ENCODE measurements around the gene PTPN11. TPM values are rescaled to one million over a fixed set of nuclear protein-coding genes. Genes with fewer than 3 reads are reported as not detected.
A peak's percentile ranks its signal among the peaks of the same experiment; 100 is the strongest.
"Not testable (repeated sequence)": the region's sequence is repeated elsewhere in the genome, so short reads cannot be mapped to it uniquely, and the experiment has no call there.

PTPN11 gene
- 100 to 1,000 TPM in 1 of 2 donors, 10 to 100 TPM in 1; 94.0 to 125 TPM for total RNA-seq
- long read RNA-seq, full-length matches to known transcripts: 15 of 55 reads
- long read RNA-seq, partial matches to known transcripts: 15 of 55 reads
- long read RNA-seq, other reads (novel, unspliced or antisense): 25 of 55 reads

DNA sequence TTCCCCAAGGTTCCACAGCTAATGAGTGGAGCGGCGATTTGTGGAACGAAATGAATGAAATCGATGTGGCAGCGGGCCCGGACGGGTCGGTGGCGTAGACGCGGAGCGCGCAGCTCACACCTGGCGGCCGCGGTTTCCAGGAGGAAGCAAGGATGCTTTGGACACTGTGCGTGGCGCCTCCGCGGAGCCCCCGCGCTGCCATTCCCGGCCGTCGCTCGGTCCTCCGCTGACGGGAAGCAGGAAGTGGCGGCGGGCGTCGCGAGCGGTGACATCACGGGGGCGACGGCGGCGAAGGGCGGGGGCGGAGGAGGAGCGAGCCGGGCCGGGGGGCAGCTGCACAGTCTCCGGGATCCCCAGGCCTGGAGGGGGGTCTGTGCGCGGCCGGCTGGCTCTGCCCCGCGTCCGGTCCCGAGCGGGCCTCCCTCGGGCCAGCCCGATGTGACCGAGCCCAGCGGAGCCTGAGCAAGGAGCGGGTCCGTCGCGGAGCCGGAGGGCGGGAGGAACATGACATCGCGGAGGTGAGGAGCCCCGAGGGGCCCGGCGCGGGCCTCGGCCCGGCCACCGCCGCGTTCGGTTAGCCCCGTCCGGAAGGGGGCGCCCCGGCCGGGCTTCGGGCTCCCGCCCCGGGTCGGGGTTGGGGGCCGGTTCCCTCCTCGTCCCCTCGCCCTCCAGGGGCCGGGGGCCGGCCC, at the start of gene PTPN11:
TSS of gene PTPN11 (plus strand) at position 340 of the 689 bp plus-strand sequence. CDS start at position 505, 165 bp downstream.
- peak; percentile 89 for DNase-seq
- peak; percentile 93 to 96 for ATAC-seq
- intact Hi-C loops (cut with DNase I): no loop called here

DNA sequence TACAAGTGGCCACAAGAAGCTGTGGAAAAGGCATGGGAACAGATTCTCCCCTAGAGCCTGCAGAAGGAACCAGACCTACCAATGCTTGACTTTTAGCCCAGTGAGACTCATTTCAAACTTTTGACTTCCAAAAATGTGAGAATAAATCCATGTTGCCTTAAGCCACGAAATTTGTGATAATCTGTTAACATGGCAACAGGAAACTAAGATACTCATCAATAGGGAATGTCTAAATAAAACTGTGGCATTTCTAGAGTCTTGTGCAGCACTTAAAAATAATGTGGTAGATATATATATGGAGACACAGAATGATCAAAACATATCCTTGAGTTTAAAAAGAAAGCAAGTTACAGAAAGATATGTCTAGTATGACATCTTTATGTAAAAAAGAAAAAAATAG, 48.5 kb upstream of the PTPN11 start:
- DNase-seq: no peak
- ATAC-seq: no peak
- intact Hi-C loops (cut with DNase I): loop anchor here in 1 of 2 donors (10.0 kb wide), 1 partner anchor 55 kb away; no protein-coding TSS in a partner anchor

DNA sequence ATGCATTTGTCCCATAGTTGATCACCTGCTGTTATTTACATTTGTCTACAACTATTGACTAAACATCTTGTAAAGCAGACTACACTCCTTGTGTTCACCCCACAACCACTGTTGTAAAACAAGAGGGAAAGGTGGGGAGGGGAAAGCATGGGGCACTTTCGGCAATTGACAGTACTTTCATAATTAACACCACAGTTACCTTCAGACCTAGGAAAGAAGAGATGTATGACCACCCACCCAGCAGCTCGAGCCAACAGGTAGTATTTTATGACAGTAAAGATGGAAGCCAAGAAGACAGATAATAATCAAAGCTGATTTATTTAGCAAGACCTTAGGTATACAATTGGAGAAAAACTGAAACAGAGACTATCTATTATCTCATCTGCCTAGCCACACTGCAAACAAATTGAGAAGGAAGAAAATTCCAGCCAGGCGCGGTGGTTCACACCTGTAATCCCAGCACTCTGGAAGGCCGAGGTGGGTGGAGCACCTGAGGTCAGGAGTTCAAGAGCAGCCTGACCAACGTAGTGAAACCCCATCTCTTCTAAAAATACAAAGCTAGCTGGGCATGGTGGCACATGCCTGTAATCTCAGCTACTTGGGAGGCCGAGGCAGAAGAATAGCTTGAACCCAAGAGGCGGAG, 47.8 kb upstream of the PTPN11 start:
- intact Hi-C loops (cut with DNase I): loop anchor here in 1 of 2 donors (10.0 kb wide), 1 partner anchor 56 kb away; no protein-coding TSS in a partner anchor
- no peak for ATAC-seq
- DNase-seq: no peak

DNA sequence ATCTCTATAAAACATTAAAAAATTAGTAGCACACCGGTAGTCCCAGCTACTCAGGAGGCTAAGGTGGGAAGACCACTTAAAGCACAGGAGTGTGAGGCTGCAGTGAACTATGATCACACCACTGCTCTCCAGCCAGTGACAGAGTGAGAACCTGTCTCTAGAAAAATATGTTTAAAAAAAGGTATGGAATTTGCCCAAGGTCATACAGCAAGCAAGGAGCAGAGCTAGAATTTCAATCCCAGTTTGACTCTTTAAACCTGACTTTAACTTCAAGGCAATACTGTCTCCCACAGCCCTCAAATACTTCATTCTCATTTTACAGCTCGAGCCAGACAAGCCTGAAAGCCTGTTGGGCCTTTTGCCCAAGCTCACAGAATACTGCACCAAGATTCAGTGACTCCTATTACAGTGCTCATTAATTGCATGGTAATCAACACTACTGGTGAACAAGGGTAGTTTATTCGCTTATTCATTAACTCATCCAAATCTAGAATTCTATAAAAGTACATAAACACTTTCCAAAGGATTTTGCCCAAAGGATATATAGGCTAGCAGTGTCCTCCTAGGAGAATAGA, 44.5 kb upstream of the PTPN11 start:
- ATAC-seq: no peak
- DNase-seq: no peak
- intact Hi-C loops (cut with DNase I): loop anchor here in 1 of 2 donors (10.0 kb wide), 1 partner anchor 59 kb away; no protein-coding TSS in a partner anchor

DNA sequence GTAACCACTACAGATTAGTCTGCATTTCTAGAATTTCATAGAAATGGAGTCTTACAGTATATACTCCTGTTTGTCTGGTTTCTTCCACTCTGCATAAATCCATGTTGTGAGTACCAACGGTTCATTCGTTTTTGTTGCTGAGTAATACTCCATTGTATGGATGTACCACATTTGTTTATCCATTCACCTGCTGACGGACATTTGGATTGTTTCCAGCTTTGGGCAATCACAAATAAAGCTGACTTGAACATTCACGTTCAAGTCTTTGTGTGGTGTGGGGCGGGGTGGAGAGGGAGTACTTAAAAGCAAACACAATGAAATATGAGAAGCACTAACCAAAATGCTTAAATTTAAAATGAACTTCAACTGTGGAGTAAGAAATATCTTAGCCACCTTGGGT, 43.6 kb upstream of the PTPN11 start:
- ATAC-seq: no peak
- intact Hi-C loops (cut with DNase I): loop anchor here in 1 of 2 donors (10.0 kb wide), 1 partner anchor 60 kb away; no protein-coding TSS in a partner anchor

DNA sequence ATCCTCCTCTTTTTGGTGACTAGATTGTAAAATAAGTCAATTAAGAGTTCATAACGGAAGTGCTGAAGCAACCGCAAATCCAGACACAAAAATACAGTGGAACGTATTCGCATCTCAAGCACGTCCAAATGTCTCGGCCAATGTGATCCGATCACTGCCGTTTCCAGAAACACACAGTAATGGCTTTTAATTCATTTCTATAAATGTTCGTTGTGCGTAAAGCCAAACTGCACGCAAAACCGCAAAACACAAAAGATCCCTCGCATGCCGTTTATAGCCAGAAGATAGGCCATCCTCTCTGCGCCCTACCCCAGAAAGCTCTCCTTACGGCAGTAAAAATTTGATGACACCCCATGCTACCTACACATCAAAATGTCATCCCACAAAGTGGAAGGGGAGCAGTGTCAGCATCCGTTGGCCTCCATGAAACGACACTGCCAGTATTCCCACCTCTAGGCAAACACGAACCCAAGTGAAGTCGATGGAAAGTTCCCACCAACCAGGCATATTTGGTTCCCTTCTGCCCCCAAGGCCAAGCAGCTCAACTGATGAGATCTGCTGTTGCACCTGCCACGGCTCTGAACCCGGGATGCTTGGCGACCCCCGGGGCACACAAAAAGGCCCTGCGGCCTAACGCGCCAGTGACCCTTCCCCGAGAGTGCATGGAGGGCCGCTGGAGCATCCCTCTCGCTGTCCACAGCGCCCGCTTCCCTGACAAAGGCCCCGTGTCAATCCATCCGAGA, 37.9 kb upstream of the PTPN11 start:
- intact Hi-C loops (cut with DNase I): loop anchor here in 1 of 2 donors (10.0 kb wide), 2 partner anchors 86 to 186 kb away; no protein-coding TSS in a partner anchor
- no peak for DNase-seq
- ATAC-seq: no peak

More for the DNA sequence above, 43.6 kb upstream of the PTPN11 start:
- no peak for DNase-seq

DNA sequence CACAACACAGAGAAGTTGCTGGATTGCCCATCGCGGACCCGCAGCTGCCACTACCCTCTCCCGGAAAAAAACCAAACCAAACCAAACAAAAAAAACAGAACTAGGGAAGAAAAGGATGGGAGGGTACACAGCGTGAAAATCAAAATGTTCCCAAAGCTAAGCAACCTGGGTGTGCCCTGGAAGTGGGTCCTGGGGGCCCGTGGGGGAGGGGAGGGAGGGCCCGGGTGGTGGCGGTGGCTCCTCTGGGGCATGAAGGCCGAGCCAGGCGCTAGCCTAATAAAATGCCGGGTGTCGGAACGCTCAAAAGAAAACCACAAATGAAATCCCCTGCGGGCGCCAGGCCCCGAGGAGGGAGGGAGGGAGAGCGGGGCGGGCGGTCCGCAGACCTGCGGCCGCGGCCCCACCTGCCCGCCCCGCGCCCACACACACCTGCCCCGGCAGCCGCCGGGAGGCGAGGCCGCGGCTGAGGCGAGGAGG, 37.3 kb upstream of the PTPN11 start:
- peak; percentile 29 for DNase-seq
- ATAC-seq: peak; percentile 28 to 49

DNA sequence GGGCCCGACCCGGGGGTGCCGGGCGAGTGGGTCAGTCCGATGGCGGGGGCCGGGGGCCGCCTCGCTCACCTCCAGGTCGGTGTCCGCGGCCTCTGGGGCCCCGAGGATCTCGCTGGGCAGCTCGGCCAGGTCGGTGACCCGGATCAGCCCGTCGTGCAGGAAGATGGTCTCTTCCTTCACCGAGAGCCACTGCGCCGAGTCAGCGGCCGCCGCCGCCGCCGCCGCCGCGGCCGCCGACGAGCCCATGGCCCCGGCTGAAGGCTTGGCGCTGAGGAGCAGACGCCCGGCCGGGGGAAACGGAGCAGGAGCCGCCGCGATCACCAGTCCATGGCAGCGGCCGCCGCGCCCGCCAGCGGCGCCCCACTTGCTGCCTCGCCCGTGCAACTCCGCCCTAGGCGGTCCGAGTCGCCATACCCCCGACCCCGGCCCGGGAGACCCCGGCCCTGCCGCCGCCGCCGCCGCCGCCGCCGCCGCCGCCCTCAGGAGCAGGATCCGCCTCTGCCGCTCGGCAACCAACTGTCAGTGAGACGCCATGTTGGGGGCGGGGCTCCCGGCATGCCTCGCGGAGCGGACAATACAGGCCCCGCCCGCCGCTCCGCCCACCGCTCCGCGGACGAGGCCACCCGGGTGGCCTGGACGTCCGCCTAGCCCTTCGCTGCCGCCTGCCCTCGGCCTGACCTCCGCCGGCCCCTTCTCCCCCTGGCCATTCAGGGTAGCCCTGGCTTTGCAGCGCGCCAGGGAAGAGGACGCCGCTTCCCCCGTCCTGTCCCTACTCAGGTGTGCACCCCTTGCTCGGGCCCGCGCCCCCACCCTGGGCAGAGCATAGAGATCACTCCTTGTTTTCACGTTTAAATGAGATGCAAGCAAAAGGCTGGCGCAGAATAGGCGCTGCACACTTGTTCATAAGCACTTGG, 36.6 kb upstream of the PTPN11 start, which contains the start of gene HECTD4:
TSS of gene HECTD4 (minus strand) at position 549 of the 914 bp plus-strand sequence. CDS start at position 246, 303 bp downstream.
- ATAC-seq: peak; percentile 99

More for the DNA sequence above, 37.3 kb upstream of the PTPN11 start:
- intact Hi-C loops (cut with DNase I): loop anchor here in 1 of 2 donors (10.0 kb wide), 2 partner anchors 87 to 187 kb away; no protein-coding TSS in a partner anchor

DNA sequence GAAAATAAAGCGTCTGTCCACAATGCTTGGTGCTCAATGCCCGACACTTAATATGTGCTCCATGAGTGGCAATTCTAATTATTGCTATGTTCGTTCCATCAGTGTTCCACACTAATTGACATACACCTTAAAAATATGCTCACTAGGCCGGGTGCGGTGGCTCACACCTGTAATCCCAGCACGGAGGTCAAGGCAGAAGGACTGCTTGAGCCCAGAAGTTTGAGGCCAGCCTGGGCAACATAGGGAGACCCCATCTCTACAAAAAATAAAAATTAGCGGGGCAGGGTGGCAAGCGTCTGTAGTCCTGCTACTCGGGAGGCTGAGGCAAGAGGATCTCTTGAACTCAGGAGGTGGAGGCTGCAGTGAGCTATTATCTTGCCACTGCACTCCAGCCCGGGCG, 35.9 kb upstream of the PTPN11 start:
- intact Hi-C loops (cut with DNase I): loop anchor here in 1 of 2 donors (10.0 kb wide), 2 partner anchors 88 to 188 kb away; no protein-coding TSS in a partner anchor
- DNase-seq (no peak), ATAC-seq (no peak)

More for the DNA sequence above, 36.6 kb upstream of the PTPN11 start, which contains the start of gene HECTD4:
- peak; percentile 99 for DNase-seq
- intact Hi-C loops (cut with DNase I): loop anchor here in 1 of 2 donors (10.0 kb wide), 2 partner anchors 87 to 187 kb away; no protein-coding TSS in a partner anchor

DNA sequence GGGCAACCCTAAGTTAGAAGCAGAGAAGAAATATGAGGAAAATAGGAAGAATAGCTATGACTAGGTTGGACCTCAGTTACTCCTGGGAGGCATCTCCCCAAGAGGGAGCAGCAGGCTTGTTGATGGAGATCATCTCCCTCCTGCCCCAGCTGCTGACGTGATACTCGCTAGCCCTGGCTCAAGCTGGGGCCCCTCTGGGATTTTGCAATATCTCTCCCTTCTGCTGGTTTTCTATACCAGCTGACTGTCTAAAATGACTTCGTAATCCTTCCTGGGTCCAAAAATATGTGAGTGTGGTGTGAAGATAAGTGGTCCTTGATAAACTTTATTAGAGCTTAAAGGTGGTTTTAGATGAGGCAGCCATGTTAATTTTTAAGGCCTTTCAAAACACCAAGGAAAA, 32.0 kb upstream of the PTPN11 start:
- intact Hi-C loops (cut with DNase I): loop anchor here (5.0 to 10.0 kb wide), 4 partner anchors 92 to 192 kb away; no protein-coding TSS in a partner anchor
- ATAC-seq: no peak
- DNase-seq: peak; percentile 35

DNA sequence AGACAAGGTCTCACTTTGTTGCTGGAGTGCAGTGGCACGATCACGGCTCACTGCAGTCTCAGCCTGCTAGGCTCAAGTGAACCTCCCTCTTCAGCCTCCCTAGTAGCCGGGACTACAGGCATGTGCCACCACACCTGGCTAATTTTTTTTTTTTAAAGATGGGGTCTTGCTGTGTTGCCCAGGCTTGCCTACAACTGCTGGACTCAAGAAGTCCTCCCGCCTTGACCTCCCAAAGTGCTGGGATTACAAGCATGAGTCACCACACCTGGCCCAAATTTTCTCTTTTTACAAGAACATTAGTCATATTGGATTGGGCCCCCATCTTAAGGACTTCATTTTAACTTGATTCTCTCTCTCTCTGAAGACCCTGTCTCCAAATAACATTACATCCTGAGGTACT, 29.5 kb upstream of the PTPN11 start:
- intact Hi-C loops (cut with DNase I): loop anchor here (5.0 to 10.0 kb wide), 4 partner anchors 94 to 194 kb away; no protein-coding TSS in a partner anchor
- ATAC-seq: no peak
- no peak for DNase-seq

DNA sequence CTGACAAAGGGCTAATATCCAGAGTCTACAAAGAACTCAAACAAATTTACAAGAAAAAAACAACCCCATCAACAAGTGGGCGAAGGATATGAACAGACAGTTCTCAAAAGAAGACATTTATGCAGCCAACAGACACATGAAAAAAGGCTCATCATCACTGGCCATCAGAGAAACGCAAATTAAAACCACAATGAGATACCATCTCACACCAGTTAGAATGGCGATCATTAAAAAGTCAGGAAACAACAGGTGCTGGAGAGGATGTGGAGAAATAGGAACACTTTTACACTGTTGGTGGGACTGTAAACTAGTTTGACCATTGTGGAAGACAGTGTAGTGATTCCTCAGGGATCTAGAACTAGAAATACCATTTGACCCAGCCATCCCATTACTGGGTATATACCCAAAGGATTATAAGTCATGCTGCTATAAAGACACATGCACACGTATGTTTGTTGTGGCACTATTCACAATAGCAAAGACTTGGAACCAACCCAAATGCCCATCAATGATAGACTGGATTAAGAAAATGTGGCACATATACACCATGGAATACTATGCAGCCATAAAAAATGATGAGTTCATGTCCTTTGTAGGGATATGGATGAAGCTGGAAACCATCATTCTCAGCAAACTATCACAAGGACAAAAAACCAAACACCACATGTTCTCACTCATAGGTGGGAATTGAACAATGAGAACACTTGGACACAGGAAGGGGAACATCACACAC, 28.7 kb upstream of the PTPN11 start:
- not testable (repeated sequence) for DNase-seq, ATAC-seq
- intact Hi-C loops (cut with DNase I): loop anchor here (5.0 to 10.0 kb wide), 4 partner anchors 95 to 195 kb away; no protein-coding TSS in a partner anchor

DNA sequence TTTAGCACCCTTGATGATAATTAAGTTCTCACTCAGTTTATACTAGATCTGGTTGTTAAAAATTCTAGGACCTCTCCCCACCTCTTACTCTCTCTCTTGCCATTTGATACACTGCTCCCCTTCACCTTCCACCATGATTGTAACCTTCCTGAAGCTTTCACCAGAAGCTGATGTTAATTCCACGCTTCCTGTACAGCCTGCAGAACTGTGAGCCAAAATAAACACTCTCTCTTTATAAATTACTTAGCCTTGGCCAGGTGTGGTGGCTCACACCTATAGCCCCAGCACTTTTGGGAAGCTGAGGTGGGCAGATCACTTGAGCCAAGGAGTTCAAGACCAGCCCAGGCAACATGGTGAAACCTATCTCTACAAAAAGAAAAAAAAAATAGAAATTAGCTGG, 25.4 kb upstream of the PTPN11 start:
- ATAC-seq (no peak), DNase-seq (no peak)
- intact Hi-C loops (cut with DNase I): no loop called here

DNA sequence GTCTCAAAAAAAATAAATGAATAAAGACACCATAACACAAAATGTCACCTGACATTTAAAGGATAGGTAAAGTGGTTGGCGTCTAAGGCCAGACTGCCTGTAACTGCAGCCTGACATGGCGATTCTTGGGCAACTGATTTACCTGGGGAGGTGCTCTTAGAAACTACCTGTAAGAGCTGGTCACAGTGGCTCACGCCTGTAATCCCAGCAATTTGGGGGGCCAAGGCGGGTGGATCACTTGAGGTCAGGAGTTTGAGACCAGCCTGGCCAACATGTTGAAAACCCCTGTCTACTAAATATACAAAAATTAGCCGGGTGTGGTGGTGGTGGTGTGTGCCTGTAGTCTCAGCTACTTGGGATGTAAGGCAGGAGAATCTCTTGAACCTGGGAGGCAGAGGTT, 17.7 kb upstream of the PTPN11 start:
- intact Hi-C loops (cut with DNase I): no loop called here
- ATAC-seq: no peak
- DNase-seq: no peak

DNA sequence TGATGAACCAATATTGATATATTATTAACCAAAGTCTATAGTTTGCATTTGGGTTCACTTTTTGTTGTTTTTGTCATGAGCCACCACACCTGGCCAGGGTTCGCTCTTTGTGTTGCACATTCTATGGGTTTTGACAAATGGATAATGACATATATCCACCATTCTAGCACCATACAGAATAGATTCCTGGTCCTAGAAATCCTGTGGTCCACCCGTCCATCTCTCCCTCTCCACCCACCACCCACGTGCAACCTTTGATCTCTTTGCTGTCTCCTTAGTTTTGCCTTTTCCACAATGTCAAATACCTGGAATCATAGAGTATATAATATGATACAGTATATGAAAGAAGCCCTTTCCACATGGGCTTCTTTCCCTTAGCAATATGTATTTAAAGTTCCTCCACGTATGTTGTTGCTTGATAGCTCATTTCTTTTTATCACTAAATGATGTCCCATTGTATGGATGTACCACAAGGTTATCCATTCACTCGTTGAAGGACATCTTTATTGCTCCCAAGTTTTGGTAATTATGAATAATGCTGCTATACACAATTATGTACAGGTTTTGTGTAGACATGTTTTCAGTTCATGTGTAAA, 16.7 kb upstream of the PTPN11 start:
- DNase-seq: no peak
- no peak for ATAC-seq
- intact Hi-C loops (cut with DNase I): no loop called here

All from left cardiac atrium (tissue), 4 donors.